ENCODE results near the gene DHX38.
"Not testable (repeated sequence)": the region's sequence is repeated elsewhere in the genome, so short reads cannot be mapped to it uniquely, and the experiment has no call there.

Gene DHX38

GRCh38 chr16:72072514-72073342 is 20.9 kb upstream of the DHX38 start:
- Histone ChIP-seq H3K4me1 (ENCODE audit: insufficient read depth, poor library complexity, severe bottlenecking) (no peaks in the 10 kb centered on the region), H3K27ac (ENCODE audit: poor library complexity, severe bottlenecking) (no peak overlapping the region), H3K4me3 (ENCODE audit: severe bottlenecking) (no peak overlapping the region), H3K36me3 (ENCODE audit: low read depth) (no peaks in the 10 kb centered on the region), H3K27me3 (ENCODE audit: insufficient read depth, poor library complexity, severe bottlenecking) (no peaks in the 10 kb centered on the region), H3K9me3 (ENCODE audit: severe bottlenecking) (no peaks in the 10 kb centered on the region)
- ATAC-seq (ENCODE audit: low read depth): no peak
- no peak for TF ChIP-seq CTCF (IDR thresholded peaks at IDR 0.05; ENCODE audit: poor library complexity, severe bottlenecking)
- no peak for DNase-seq (ENCODE audit: low spot score)

GRCh38 chr16:72073560-72074230 is 20.0 kb upstream of the DHX38 start:
- ATAC-seq (ENCODE audit: low read depth) (no peak), DNase-seq (ENCODE audit: low spot score) (no peak)
- H3K4me3 ChIP-seq (ENCODE audit: severe bottlenecking): no peak overlapping the region
- no peaks in the 10 kb centered on the region for H3K36me3 ChIP-seq (ENCODE audit: low read depth)
- no peaks in the 10 kb centered on the region for H3K9me3 ChIP-seq (ENCODE audit: severe bottlenecking)
- no peak overlapping the region for H3K27ac ChIP-seq (ENCODE audit: poor library complexity, severe bottlenecking)
- no peaks in the 10 kb centered on the region for H3K27me3 ChIP-seq (ENCODE audit: insufficient read depth, poor library complexity, severe bottlenecking)
- TF ChIP-seq CTCF (IDR thresholded peaks at IDR 0.05; ENCODE audit: poor library complexity, severe bottlenecking): no peak
- no peaks in the 10 kb centered on the region for H3K4me1 ChIP-seq (ENCODE audit: insufficient read depth, poor library complexity, severe bottlenecking)

GRCh38 chr16:72075067-72075466 is 18.6 kb upstream of the DHX38 start:
- not testable (repeated sequence) for ATAC-seq (ENCODE audit: low read depth); H3K4me1 ChIP-seq (ENCODE audit: insufficient read depth, poor library complexity, severe bottlenecking); H3K4me3 ChIP-seq (ENCODE audit: severe bottlenecking); H3K27me3 ChIP-seq (ENCODE audit: insufficient read depth, poor library complexity, severe bottlenecking); DNase-seq (ENCODE audit: low spot score); H3K36me3 ChIP-seq (ENCODE audit: low read depth); H3K27ac ChIP-seq (ENCODE audit: poor library complexity, severe bottlenecking); H3K9me3 ChIP-seq (ENCODE audit: severe bottlenecking)

GRCh38 chr16:72076991-72077706 is 16.5 kb upstream of the DHX38 start:
- DNase-seq (ENCODE audit: low spot score); H3K4me3 ChIP-seq (ENCODE audit: severe bottlenecking); H3K4me1 ChIP-seq (ENCODE audit: insufficient read depth, poor library complexity, severe bottlenecking); H3K9me3 ChIP-seq (ENCODE audit: severe bottlenecking); H3K27me3 ChIP-seq (ENCODE audit: insufficient read depth, poor library complexity, severe bottlenecking); H3K27ac ChIP-seq (ENCODE audit: poor library complexity, severe bottlenecking); H3K36me3 ChIP-seq (ENCODE audit: low read depth); ATAC-seq (ENCODE audit: low read depth): not testable (repeated sequence)

GRCh38 chr16:72083778-72084404 is 9.8 kb upstream of the DHX38 start:
- H3K27ac ChIP-seq (ENCODE audit: poor library complexity, severe bottlenecking): no peak overlapping the region
- no peaks in the 10 kb centered on the region for H3K27me3 ChIP-seq (ENCODE audit: insufficient read depth, poor library complexity, severe bottlenecking)
- no peaks in the 10 kb centered on the region for H3K4me1 ChIP-seq (ENCODE audit: insufficient read depth, poor library complexity, severe bottlenecking)
- ATAC-seq (ENCODE audit: low read depth): no peak
- H3K9me3 ChIP-seq (ENCODE audit: severe bottlenecking): peaks cover 7% of the 10 kb centered on the region
- H3K36me3 ChIP-seq (ENCODE audit: low read depth): peaks cover 37% of the 10 kb centered on the region
- DNase-seq (ENCODE audit: low spot score): no peak
- H3K4me3 ChIP-seq (ENCODE audit: severe bottlenecking): no peak overlapping the region
- no peak for TF ChIP-seq CTCF (IDR thresholded peaks at IDR 0.05; ENCODE audit: poor library complexity, severe bottlenecking)

All from RWPE2 (cell line).